ENCODE results near the gene WDR37. TPM values are rescaled to one million over a fixed set of nuclear protein-coding genes. Genes with fewer than 3 reads are reported as not detected.
"Not testable (repeated sequence)": the region's sequence is repeated elsewhere in the genome, so short reads cannot be mapped to it uniquely, and the experiment has no call there.

WDR37 gene
- total and polyA plus RNA-seq, 2 donors from 2014 or later: 6.0 to 23.5 TPM

- no peak overlapping the region for H3K9ac ChIP-seq (ENCODE audit: low read length in 3 of 3)
- no peaks in the 10 kb centered on the region for H3K9me3 ChIP-seq (ENCODE audit: control insufficient read depth in 2 of 3, insufficient read depth in 1 of 3, low read length in 3 of 3)
- no peaks in the 10 kb centered on the region for H3K4me1 ChIP-seq (ENCODE audit: control insufficient read depth in 2 of 3, insufficient read depth in 2 of 3, low read depth in 1 of 3, low read length in 3 of 3)
- intact Hi-C loops (cut with DNase I): no loop called here
- H3K36me3 ChIP-seq (ENCODE audit: control insufficient read depth in 2 of 3, insufficient read depth in 3 of 3, low read length in 3 of 3): peaks cover 3 to 36% (median 33%) of the 10 kb centered on the region in 3 donors
- no peak for FAIRE-seq
- TF ChIP-seq CTCF (IDR thresholded peaks at IDR 0.05; ENCODE audit: borderline replicate concordance, extremely low read depth, insufficient read depth): no peak
- no peak overlapping the region for H3K4me3 ChIP-seq (ENCODE audit: low read length in 3 of 3)
- DNase-seq: no peak
- H3K27me3 ChIP-seq (ENCODE audit: control insufficient read depth, insufficient read depth, low read length): no peaks in the 10 kb centered on the region
- H3K27ac ChIP-seq (ENCODE audit: low read depth in 2 of 2, low read length in 2 of 2): no peak overlapping the region
Measured at GRCh38 chr10:1116051-1116450, 59.9 kb downstream of the WDR37 start.

- DNase-seq (no peak), FAIRE-seq (no peak)
- no peak for TF ChIP-seq CTCF (IDR thresholded peaks at IDR 0.05; ENCODE audit: borderline replicate concordance, extremely low read depth, insufficient read depth)
- Histone ChIP-seq H3K9me3 (ENCODE audit: control insufficient read depth in 2 of 3, insufficient read depth in 1 of 3, low read length in 3 of 3) (no peaks in the 10 kb centered on the region), H3K27ac (ENCODE audit: low read depth in 2 of 2, low read length in 2 of 2) (no peak overlapping the region), H3K4me1 (ENCODE audit: control insufficient read depth in 2 of 3, insufficient read depth in 2 of 3, low read depth in 1 of 3, low read length in 3 of 3) (no peaks in the 10 kb centered on the region), H3K9ac (ENCODE audit: low read length in 3 of 3) (no peak overlapping the region), H3K36me3 (ENCODE audit: control insufficient read depth in 2 of 3, insufficient read depth in 3 of 3, low read length in 3 of 3) (peaks cover 3 to 43% (median 33%) of the 10 kb centered on the region in 3 donors), H3K27me3 (ENCODE audit: control insufficient read depth, insufficient read depth, low read length) (no peaks in the 10 kb centered on the region), H3K4me3 (ENCODE audit: low read length in 3 of 3) (no peak overlapping the region)
- intact Hi-C loops (cut with DNase I): no loop called here
Measured at GRCh38 chr10:1116696-1117280, 60.6 kb downstream of the WDR37 start.

GRCh38 chr10:1117651-1118050 is 61.5 kb downstream of the WDR37 start:
- TF ChIP-seq CTCF (IDR thresholded peaks at IDR 0.05; ENCODE audit: borderline replicate concordance, extremely low read depth, insufficient read depth): no peak
- no peak overlapping the region for H3K9ac ChIP-seq (ENCODE audit: low read length in 3 of 3)
- H3K9me3 ChIP-seq (ENCODE audit: control insufficient read depth in 2 of 3, insufficient read depth in 1 of 3, low read length in 3 of 3): no peaks in the 10 kb centered on the region
- FAIRE-seq (no peak), DNase-seq (no peak)
- intact Hi-C loops (cut with DNase I): no loop called here
- no peak overlapping the region for H3K27ac ChIP-seq (ENCODE audit: low read depth in 2 of 2, low read length in 2 of 2)
- H3K27me3 ChIP-seq (ENCODE audit: control insufficient read depth, insufficient read depth, low read length): no peaks in the 10 kb centered on the region
- peaks cover 3 to 51% (median 33%) of the 10 kb centered on the region in 3 donors for H3K36me3 ChIP-seq (ENCODE audit: control insufficient read depth in 2 of 3, insufficient read depth in 3 of 3, low read length in 3 of 3)
- H3K4me3 ChIP-seq (ENCODE audit: low read length in 3 of 3): no peak overlapping the region
- H3K4me1 ChIP-seq (ENCODE audit: control insufficient read depth in 2 of 3, insufficient read depth in 2 of 3, low read depth in 1 of 3, low read length in 3 of 3): no peaks in the 10 kb centered on the region

GRCh38 chr10:1118318-1118717 is 62.1 kb downstream of the WDR37 start:
- peaks cover 3 to 49% (median 30%) of the 10 kb centered on the region in 3 donors for H3K36me3 ChIP-seq (ENCODE audit: control insufficient read depth in 2 of 3, insufficient read depth in 3 of 3, low read length in 3 of 3)
- H3K9ac ChIP-seq (ENCODE audit: low read length in 3 of 3); H3K4me3 ChIP-seq (ENCODE audit: low read length in 3 of 3); H3K27ac ChIP-seq (ENCODE audit: low read depth in 2 of 2, low read length in 2 of 2); H3K4me1 ChIP-seq (ENCODE audit: control insufficient read depth in 2 of 3, insufficient read depth in 2 of 3, low read depth in 1 of 3, low read length in 3 of 3); H3K9me3 ChIP-seq (ENCODE audit: control insufficient read depth in 2 of 3, insufficient read depth in 1 of 3, low read length in 3 of 3); H3K27me3 ChIP-seq (ENCODE audit: control insufficient read depth, insufficient read depth, low read length); FAIRE-seq; intact Hi-C loops (cut with DNase I): not testable (repeated sequence)
- DNase-seq: peak in 2 of 5 donors; percentile 15 to 21

Data from kidney (tissue), 14 donors.